GM13977 (cell line): ENCODE results near the gene ZNG1B.
A peak's percentile ranks its signal among the peaks of the same experiment; 100 is the strongest.
"Not testable (repeated sequence)": the region's sequence is repeated elsewhere in the genome, so short reads cannot be mapped to it uniquely, and the experiment has no call there.

ENCODE experiments used
- DNase-seq: peaks from one replicate; pipeline ENCODE4 v3.0.0; 2012; ENCODE audit warnings: low spot score
- in situ Hi-C: fragments of 300-500 bp; cut with MboI; formaldehyde crosslinking; loops from one replicate; pipeline ENCODE4 v1.12.0; 2022; ENCODE audit warnings: low sequenced_read_pairs, low pct_unique_long_range_greater_than_20kb, mixed read lengths, inconsistent platforms; ENCODE audit not compliant: unreplicated experiment

Gene ZNG1B

GRCh38 chr2:113524986-113525385 lies 87.5 kb downstream of the ZNG1B start:
- in situ Hi-C loops, DNase-seq: not testable (repeated sequence)

GRCh38 chr2:113527350-113528045 lies 90.0 kb downstream of the ZNG1B start:
- in situ Hi-C loops: not testable (repeated sequence)

DNA sequence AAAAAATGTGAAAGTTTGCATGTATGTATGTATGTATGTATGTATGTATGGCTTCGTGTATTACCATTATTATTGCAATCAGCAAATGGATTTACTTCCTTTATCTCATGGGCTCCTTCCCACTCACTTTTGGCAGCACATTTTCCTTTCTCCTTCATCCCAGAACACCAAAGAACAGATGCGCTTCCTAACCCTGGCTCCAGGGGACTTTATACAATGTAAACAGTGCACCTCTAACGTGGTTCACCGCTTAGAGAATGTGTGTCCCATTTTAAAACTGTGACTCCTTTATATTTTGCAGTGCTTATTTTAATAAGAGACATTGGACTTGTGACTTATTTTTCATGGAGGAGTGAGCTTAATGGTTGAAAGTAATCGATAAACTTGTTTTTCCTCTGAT lies 90.6 kb downstream of the ZNG1B start:
- DNase-seq: not testable (repeated sequence)

More at GRCh38 chr2:113527350-113528045, 90.0 kb downstream of the ZNG1B start:
- DNase-seq: not testable (repeated sequence)

DNA sequence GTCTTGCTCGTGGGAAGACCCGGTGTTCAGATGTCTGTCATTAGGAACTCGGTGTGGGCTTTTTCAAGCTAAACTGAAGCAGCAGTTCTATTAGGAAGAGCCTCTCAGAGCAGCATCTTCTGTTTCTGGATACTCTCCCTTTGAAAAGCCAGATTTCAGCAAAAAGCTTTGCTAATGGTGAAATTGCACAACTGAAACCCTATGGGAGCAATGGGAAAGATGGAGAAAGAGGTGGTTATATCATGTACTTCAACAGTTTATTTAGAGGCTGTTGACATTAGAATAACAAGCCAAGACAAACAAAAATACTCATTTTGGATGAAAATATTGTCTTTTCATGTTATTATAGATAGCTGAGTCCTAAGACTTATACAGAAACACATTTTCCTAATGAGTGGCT lies 91.4 kb downstream of the ZNG1B start:
- DNase-seq, in situ Hi-C loops: not testable (repeated sequence)

More for the DNA sequence above, 90.6 kb downstream of the ZNG1B start:
- in situ Hi-C loops: not testable (repeated sequence)

GRCh38 chr2:113532991-113533390 lies 95.5 kb downstream of the ZNG1B start:
- in situ Hi-C loops, DNase-seq: not testable (repeated sequence)

GRCh38 chr2:113536573-113536972 lies 99.1 kb downstream of the ZNG1B start:
- in situ Hi-C loops, DNase-seq: not testable (repeated sequence)

DNA sequence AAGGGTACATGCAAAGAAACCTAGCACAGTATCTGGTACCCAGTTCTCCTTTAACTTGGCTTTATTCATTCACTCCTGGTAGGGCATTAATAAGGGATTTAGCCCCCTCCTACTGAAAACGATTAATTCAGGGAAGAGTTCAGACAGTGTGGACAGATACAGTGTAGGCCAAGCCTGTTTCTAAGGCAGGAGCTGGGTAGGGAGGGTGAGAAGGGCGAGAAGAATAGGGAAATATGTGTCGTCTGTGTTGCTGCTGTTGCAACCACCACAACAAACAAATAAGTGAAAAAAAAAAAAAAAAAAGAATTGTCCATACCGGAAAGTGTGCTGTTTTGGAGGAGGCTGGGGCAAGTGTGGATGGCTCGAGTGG lies 103.3 kb downstream of the ZNG1B start:
- in situ Hi-C loops, DNase-seq: not testable (repeated sequence)

GRCh38 chr2:113541204-113541975 lies 103.9 kb downstream of the ZNG1B start:
- DNase-seq: peak; percentile 7
- in situ Hi-C loops: not testable (repeated sequence)

DNA sequence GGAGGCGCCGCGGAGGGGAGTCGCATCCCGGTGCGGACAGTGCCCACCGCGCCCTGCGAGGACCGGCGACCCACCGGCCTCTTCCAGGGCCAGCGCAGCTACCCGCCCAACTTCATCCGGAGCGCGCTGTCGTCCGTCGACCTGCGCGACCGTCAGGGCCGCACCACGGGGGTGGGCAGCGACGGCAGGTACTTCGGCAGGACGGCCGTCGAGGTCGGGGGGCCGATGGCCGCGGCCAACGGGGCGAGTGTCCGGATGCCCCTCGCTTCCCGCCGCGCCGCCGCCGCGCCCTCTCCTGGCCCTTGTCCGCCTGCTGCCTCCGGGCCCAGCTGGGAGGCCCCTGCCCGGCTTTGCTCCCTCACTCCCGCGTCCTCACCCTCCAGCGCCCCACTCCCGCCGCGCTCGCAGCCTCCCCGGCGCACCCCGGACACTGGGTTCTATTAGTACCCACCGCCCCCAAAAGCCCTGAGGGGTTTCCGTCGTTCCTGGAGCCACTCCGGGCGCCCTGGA lies 104.5 kb downstream of the ZNG1B start:
- in situ Hi-C loops: not testable (repeated sequence)
- DNase-seq: peak; percentile 7

DNA sequence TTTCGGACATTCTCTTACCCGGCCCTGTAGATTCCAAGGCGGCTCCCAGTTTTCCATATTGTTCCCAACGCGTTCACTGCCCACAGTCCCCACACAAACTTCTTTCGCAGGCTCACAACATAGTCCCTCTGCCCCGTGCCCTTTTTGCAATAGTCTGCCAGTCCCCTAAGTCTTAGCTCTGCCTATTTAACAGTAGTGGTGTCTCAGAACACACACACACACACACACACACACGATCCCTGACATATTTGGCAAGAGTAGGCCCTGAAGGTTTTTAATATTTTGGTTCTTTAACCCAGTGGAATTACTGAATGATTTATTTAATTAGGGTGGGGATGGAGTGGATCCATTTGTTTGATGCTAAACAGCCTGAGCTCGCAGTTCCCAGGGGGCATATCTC lies 105.0 kb downstream of the ZNG1B start:
- in situ Hi-C loops, DNase-seq: not testable (repeated sequence)
